ENCODE data around the gene SYNE2. TPM values are rescaled to one million over a fixed set of nuclear protein-coding genes. Genes with fewer than 3 reads are reported as not detected.

SYNE2 gene
- polyA plus RNA-seq, 1 donor from 2014 or later, result 82.3 TPM

GRCh38 chr14:63904724-63905123 is 51.9 kb downstream of the SYNE2 start:
- H3K36me3 ChIP-seq (ENCODE audit: insufficient read depth, low read length), result no peaks in the 10 kb centered on the region
- no peak overlapping the region for H2AFZ ChIP-seq (ENCODE audit: low read depth, low read length)
- H3K9ac ChIP-seq (ENCODE audit: low read length), result no peak overlapping the region
- no peaks in the 10 kb centered on the region for H3K27me3 ChIP-seq (ENCODE audit: insufficient read depth, low read depth, low read length)
- no peak overlapping the region for H3K4me3 ChIP-seq (ENCODE audit: low read length)
- H3K27ac ChIP-seq (ENCODE audit: low read length), result no peak overlapping the region
- H3F3A ChIP-seq (ENCODE audit: insufficient read depth, low read length, poor library complexity, severe bottlenecking), result no peaks in the 10 kb centered on the region
- peaks cover 4% of the 10 kb centered on the region for H3K9me3 ChIP-seq (ENCODE audit: low read length)
- no peak for TF ChIP-seq EP300 (conservative IDR thresholded peaks at IDR 0.05; ENCODE audit: poor library complexity, severe bottlenecking)
- no peak for TF ChIP-seq MXI1 (conservative IDR thresholded peaks at IDR 0.05; ENCODE audit: poor library complexity, severe bottlenecking)
- TF ChIP-seq, protein P1, sequence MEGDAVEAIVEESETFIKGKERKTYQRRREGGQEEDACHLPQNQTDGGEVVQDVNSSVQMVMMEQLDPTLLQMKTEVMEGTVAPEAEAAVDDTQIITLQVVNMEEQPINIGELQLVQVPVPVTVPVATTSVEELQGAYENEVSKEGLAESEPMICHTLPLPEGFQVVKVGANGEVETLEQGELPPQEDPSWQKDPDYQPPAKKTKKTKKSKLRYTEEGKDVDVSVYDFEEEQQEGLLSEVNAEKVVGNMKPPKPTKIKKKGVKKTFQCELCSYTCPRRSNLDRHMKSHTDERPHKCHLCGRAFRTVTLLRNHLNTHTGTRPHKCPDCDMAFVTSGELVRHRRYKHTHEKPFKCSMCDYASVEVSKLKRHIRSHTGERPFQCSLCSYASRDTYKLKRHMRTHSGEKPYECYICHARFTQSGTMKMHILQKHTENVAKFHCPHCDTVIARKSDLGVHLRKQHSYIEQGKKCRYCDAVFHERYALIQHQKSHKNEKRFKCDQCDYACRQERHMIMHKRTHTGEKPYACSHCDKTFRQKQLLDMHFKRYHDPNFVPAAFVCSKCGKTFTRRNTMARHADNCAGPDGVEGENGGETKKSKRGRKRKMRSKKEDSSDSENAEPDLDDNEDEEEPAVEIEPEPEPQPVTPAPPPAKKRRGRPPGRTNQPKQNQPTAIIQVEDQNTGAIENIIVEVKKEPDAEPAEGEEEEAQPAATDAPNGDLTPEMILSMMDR (IDR thresholded peaks at IDR 0.05; ENCODE audit: poor library complexity, severe bottlenecking), result no peak
- no peak for TF ChIP-seq EZH2 (IDR thresholded peaks at IDR 0.05; ENCODE audit: borderline replicate concordance, insufficient read depth, low read length, poor library complexity, severe bottlenecking)
- no peak for TF ChIP-seq TAF1 (IDR thresholded peaks at IDR 0.05; ENCODE audit: low read depth)
- no peak for TF ChIP-seq POLR2AphosphoS5 (IDR thresholded peaks at IDR 0.05)
- no peak for TF ChIP-seq REST (IDR thresholded peaks at IDR 0.05; ENCODE audit: borderline replicate concordance)
- no peak for TF ChIP-seq RAD21 (conservative IDR thresholded peaks at IDR 0.05)
- no peak for TF ChIP-seq SMC3 (conservative IDR thresholded peaks at IDR 0.05; ENCODE audit: poor library complexity)
- H3K4me2 ChIP-seq (ENCODE audit: low read length), result no peak overlapping the region
- H3K9me2 ChIP-seq (ENCODE audit: insufficient read depth, low read length), result no peaks in the 10 kb centered on the region
- H3K79me2 ChIP-seq (replicated peaks; ENCODE audit: insufficient read depth, low read length), result peaks cover 67% of the 10 kb centered on the region
- no peaks in the 10 kb centered on the region for H4K20me1 ChIP-seq (ENCODE audit: insufficient read depth)

DNA sequence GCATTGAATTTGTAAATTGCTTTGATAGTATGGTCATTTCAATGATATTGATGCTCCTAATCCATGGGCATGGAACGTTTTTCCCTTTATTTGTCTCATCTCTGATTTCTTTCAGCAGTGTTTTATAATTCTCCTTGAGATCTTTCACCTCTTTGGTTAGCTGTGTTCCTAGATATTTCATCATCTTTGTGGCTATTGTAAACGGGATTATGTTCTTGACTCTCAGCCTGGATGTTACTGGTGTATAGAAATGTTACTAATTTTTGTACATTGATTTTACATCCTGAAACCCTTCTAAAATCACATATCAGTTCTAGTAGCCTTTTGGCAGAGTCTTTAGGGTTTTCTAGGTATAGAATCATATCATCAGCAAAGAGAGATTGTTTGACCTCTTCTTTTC is 52.6 kb downstream of the SYNE2 start:
- no peak overlapping the region for H3K27ac ChIP-seq (ENCODE audit: low read length)
- no peaks in the 10 kb centered on the region for H3K36me3 ChIP-seq (ENCODE audit: insufficient read depth, low read length)
- no peaks in the 10 kb centered on the region for H4K20me1 ChIP-seq (ENCODE audit: insufficient read depth)
- peaks cover 4% of the 10 kb centered on the region for H3K9me3 ChIP-seq (ENCODE audit: low read length)
- H3K9me2 ChIP-seq (ENCODE audit: insufficient read depth, low read length), result no peaks in the 10 kb centered on the region
- H3F3A ChIP-seq (ENCODE audit: insufficient read depth, low read length, poor library complexity, severe bottlenecking), result no peaks in the 10 kb centered on the region
- H2AFZ ChIP-seq (ENCODE audit: low read depth, low read length), result no peak overlapping the region
- no peak overlapping the region for H3K4me3 ChIP-seq (ENCODE audit: low read length)
- H3K27me3 ChIP-seq (ENCODE audit: insufficient read depth, low read depth, low read length), result no peaks in the 10 kb centered on the region
- no peak for TF ChIP-seq POLR2AphosphoS5 (IDR thresholded peaks at IDR 0.05)
- no peak for TF ChIP-seq TAF1 (IDR thresholded peaks at IDR 0.05; ENCODE audit: low read depth)
- TF ChIP-seq REST (IDR thresholded peaks at IDR 0.05; ENCODE audit: borderline replicate concordance), result no peak
- no peak for TF ChIP-seq RAD21 (conservative IDR thresholded peaks at IDR 0.05)
- TF ChIP-seq EP300 (conservative IDR thresholded peaks at IDR 0.05; ENCODE audit: poor library complexity, severe bottlenecking), result no peak
- no peak for TF ChIP-seq EZH2 (IDR thresholded peaks at IDR 0.05; ENCODE audit: borderline replicate concordance, insufficient read depth, low read length, poor library complexity, severe bottlenecking)
- no peak for TF ChIP-seq SMC3 (conservative IDR thresholded peaks at IDR 0.05; ENCODE audit: poor library complexity)
- TF ChIP-seq, protein P1 (IDR thresholded peaks at IDR 0.05; ENCODE audit: poor library complexity, severe bottlenecking), result no peak
- no peak for TF ChIP-seq MXI1 (conservative IDR thresholded peaks at IDR 0.05; ENCODE audit: poor library complexity, severe bottlenecking)
- H3K4me2 ChIP-seq (ENCODE audit: low read length), result no peak overlapping the region
- no peak overlapping the region for H3K9ac ChIP-seq (ENCODE audit: low read length)
- peaks cover 71% of the 10 kb centered on the region for H3K79me2 ChIP-seq (replicated peaks; ENCODE audit: insufficient read depth, low read length)

All from neural cell (in vitro differentiated cells).